HepG2 (cell line): Measurements from ENCODE around the gene SOX9. TPM values are rescaled to one million over a fixed set of nuclear protein-coding genes. Genes with fewer than 3 reads are reported as not detected.

Experiments used
- BORCS8-MEF2B ChIP-seq: sonication (generic); formaldehyde crosslinking; IDR thresholded peaks from 2 replicates; pipeline ENCODE4 v1.8.0; 2022; ENCODE audit warnings: mild to moderate bottlenecking, missing genetic modification reagents
- CTCF ChIP-seq: sonication (generic); formaldehyde crosslinking; IDR thresholded peaks from 2 replicates; pipeline ENCODE4 v1.5.0; 2020; ENCODE audit warnings: mild to moderate bottlenecking, missing genetic modification reagents, moderate library complexity
- ETV5 ChIP-seq: IDR thresholded peaks from 2 replicates; pipeline ENCODE4 v1.6.1; 2018; ENCODE audit warnings: missing biosample characterization, missing genetic modification reagents, inconsistent platforms, borderline replicate concordance
- FOXP1 ChIP-seq, 2 experiments: fragments of 450-650 bp in 1 of 2; IDR thresholded peaks; 2 replicates each; pipeline ENCODE4 v1.6.1; 2017 to 2018; ENCODE audit warnings: antibody characterized with exemption in 1 of 2
- FOXP4 ChIP-seq: sonication (generic); formaldehyde crosslinking; IDR thresholded peaks from 2 replicates; pipeline ENCODE4 v1.4.0; 2020; ENCODE audit warnings: missing genetic modification reagents
- GATAD2A ChIP-seq: IDR thresholded peaks from 2 replicates; pipeline ENCODE4 v1.6.1; 2016
- PHF21A ChIP-seq: sonication (generic); formaldehyde crosslinking; IDR thresholded peaks from 2 replicates; pipeline ENCODE4 v1.5.0; 2020; ENCODE audit warnings: mild to moderate bottlenecking, missing genetic modification reagents
- RAD21 ChIP-seq: fragments of 450-650 bp; formaldehyde crosslinking; IDR thresholded peaks from 2 replicates; pipeline ENCODE4 v1.5.0; 2020; ENCODE audit warnings: mild to moderate bottlenecking
- RFX3 ChIP-seq: IDR thresholded peaks from 2 replicates; pipeline ENCODE4 v1.6.1; 2016; ENCODE audit warnings: missing biosample characterization, missing genetic modification reagents
- SAP130 ChIP-seq: IDR thresholded peaks from 2 replicates; pipeline ENCODE4 v1.6.1; 2016; ENCODE audit warnings: low read depth
- SMYD3 ChIP-seq: sonication (generic); formaldehyde crosslinking; IDR thresholded peaks from 2 replicates; pipeline ENCODE4 v1.8.1; 2023; ENCODE audit warnings: mild to moderate bottlenecking, missing genetic modification reagents
- SOX13 ChIP-seq, 3 experiments: fragments of 450-650 bp in 1 of 3; sonication (generic) in 1 of 3; formaldehyde crosslinking in 1 of 3; IDR thresholded peaks in 2 of 3; conservative IDR thresholded peaks in 1 of 3; 2 replicates each; pipeline versions ENCODE4 v1.5.0 to v1.6.1; 2016 to 2020; ENCODE audit warnings: antibody characterized with exemption in 1 of 3, mild to moderate bottlenecking in 1 of 3, missing compliant biosample characterization in 1 of 3, missing genetic modification reagents in 1 of 3, moderate library complexity in 1 of 3
- TCF7L2 ChIP-seq: IDR thresholded peaks from 2 replicates; pipeline ENCODE4 v1.6.1; 2011; ENCODE audit warnings: mild to moderate bottlenecking, low read depth, low read length, moderate library complexity
- TFE3 ChIP-seq: IDR thresholded peaks from 2 replicates; pipeline ENCODE4 v1.6.1; 2016
- THAP7 ChIP-seq: sonication (generic); formaldehyde crosslinking; IDR thresholded peaks from 2 replicates; pipeline ENCODE4 v1.8.1; 2023; ENCODE audit warnings: mild to moderate bottlenecking, missing genetic modification reagents
- ZFP1 ChIP-seq: IDR thresholded peaks from 2 replicates; pipeline ENCODE4 v1.6.1; 2016
- ZNF205 ChIP-seq: IDR thresholded peaks from 2 replicates; pipeline ENCODE4 v1.6.1; 2018; ENCODE audit warnings: missing biosample characterization, missing genetic modification reagents
- ZNF350 ChIP-seq: sonication (generic); formaldehyde crosslinking; IDR thresholded peaks from 2 replicates; pipeline ENCODE4 v1.4.0; 2020; ENCODE audit warnings: mild to moderate bottlenecking, low read depth, missing genetic modification reagents, borderline replicate concordance
- ZNF501 ChIP-seq: sonication (generic); formaldehyde crosslinking; IDR thresholded peaks from 2 replicates; pipeline ENCODE4 v1.5.1; 2020; ENCODE audit warnings: mild to moderate bottlenecking, moderate library complexity, missing genetic modification reagents
- polyA plus RNA-seq, 8 experiments: library from polyadenylated mRNA; depleted of rRNA in 3 of 8; stranded (reverse) in 7 of 8; unstranded in 1 of 8; fragments of >200 nt; fragmentation: Illumina TruSeq in 4 of 8; extraction: Trizol in 4 of 8; gene quantifications; 2 replicates each; pipeline versions ENCODE4 v1.2.1 to v1.2.3, GENCODE V29; 2011 to 2016; ENCODE audit warnings: low read depth in 4 of 8, missing spikeins in 1 of 8, mixed read lengths in 1 of 8; ENCODE audit not compliant: insufficient read depth in 1 of 8
- total RNA-seq, 5 experiments: library from RNA; depleted of rRNA; stranded (reverse); fragments of >200 nt; fragmentation: Illumina TruSeq; extraction: Trizol; gene quantifications; 2 replicates each; pipeline ENCODE4 v1.2.3, GENCODE V29; 2016; ENCODE audit warnings: low read depth in 1 of 5
- TF ChIP-seq, protein P1 (sequence below): sonication (generic); formaldehyde crosslinking; IDR thresholded peaks from 2 replicates; pipeline ENCODE4 v1.8.0; 2022; ENCODE audit warnings: mild to moderate bottlenecking, missing genetic modification reagents, borderline replicate concordance

The SOX9 gene
- total and polyA plus RNA-seq, 2 of the 13 experiments (the other 11 are each of a cell fraction or from before 2014, with no cell fraction given), result 16.1 to 27.6 TPM

DNA sequence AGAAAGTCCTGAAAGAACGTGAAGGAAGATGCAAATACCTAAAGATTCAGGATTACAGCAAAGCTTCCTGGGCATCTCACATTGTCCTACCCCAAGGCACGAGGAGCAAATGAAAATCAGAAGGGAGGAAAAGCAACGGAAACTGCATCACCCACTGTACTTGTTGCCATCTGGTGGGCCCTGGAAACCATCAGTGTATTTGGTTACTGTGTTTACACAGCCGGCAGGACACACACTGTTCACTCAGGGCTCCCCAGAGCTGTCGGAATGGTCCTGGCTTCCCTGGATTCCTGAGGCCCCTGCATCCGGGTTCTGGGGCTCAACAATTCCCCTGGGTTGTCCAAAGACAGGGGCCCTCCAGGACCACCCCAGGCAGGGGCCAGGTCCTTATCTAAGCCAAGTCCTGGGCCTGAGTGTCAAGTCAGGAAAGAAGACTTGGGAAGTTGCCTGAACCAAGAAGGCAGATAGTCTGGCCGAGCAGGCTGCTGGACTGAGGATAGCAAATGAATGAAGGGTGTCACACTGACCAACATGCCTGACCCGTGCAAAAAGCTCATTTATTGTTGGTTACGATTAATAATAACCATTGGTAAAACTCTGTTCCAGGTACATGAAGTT is 52.8 kb downstream of the SOX9 start (continued):
- peak; percentile 48; the same call in 1 of the 2 replicates for TF ChIP-seq ZNF350
- TF ChIP-seq FOXP1 (IDR thresholded peaks at IDR 0.05), result no peak
- TF ChIP-seq FOXP1 (CRISPR knock-in tag; IDR thresholded peaks at IDR 0.05), result peak; percentile 54
- 0 out of 2 replicates have a peak, but pooled peaks have one; percentile 44 for TF ChIP-seq ZNF501 (CRISPR knock-in tag)
- peak; percentile 11; the same call in 1 of the 2 replicates for TF ChIP-seq RAD21
- TF ChIP-seq BORCS8-MEF2B (CRISPR knock-in tag), result 0 out of 2 replicates have a peak, but pooled peaks have one; percentile 25
- TF ChIP-seq ZNF205 (CRISPR knock-in tag), result 0 out of 2 replicates have a peak, but pooled peaks have one; percentile 37
- TF ChIP-seq ZFP1 (CRISPR knock-in tag), result no peak
- TF ChIP-seq PHF21A (CRISPR knock-in tag), result peak; percentile 43; the same call in 1 of the 2 replicates
- no peak for TF ChIP-seq SOX13 (IDR thresholded peaks at IDR 0.05)
- TF ChIP-seq SOX13 (CRISPR knock-in tag; conservative IDR thresholded peaks at IDR 0.05 in 1 of 2, IDR thresholded peaks at IDR 0.05 in 1 of 2), result peak in 1 of 2 experiments; percentile 17; a peak in 1 of 4 replicates
- TF ChIP-seq SMYD3, result 0 out of 2 replicates have a peak, but pooled peaks have one; percentile 30
- TF ChIP-seq TCF7L2, result no peak
- TF ChIP-seq SAP130 (CRISPR knock-in tag), result peak; percentile 53; the same call in 1 of the 2 replicates
- 0 out of 2 replicates have a peak, but pooled peaks have one; percentile 37 for TF ChIP-seq THAP7
- TF ChIP-seq, protein P1, sequence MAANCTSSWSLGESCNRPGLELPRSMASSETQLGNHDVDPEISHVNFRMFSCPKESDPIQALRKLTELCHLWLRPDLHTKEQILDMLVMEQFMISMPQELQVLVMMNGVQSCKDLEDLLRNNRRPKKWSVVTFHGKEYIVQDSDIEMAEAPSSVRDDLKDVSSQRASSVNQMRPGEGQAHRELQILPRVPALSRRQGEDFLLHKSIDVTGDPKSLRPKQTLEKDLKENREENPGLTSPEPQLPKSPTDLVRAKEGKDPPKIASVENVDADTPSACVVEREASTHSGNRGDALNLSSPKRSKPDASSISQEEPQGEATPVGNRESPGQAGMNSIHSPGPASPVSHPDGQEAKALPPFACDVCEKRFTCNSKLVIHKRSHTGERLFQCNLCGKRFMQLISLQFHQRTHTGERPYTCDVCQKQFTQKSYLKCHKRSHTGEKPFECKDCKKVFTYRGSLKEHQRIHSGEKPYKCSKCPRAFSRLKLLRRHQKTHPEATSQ, result peak; percentile 68; the same call in 1 of the 2 replicates
- no peak for TF ChIP-seq TFE3 (CRISPR knock-in tag)
- TF ChIP-seq CTCF (CRISPR knock-in tag), result peak; percentile 58
- TF ChIP-seq GATAD2A (CRISPR knock-in tag), result 0 out of 2 replicates have a peak, but pooled peaks have one; percentile 30
- TF ChIP-seq RFX3 (CRISPR knock-in tag), result peak; percentile 30; the same call in 1 of the 2 replicates
- TF ChIP-seq FOXP4 (CRISPR knock-in tag), result 0 out of 2 replicates have a peak, but pooled peaks have one; percentile 19
- TF ChIP-seq ETV5 (CRISPR knock-in tag), result peak; percentile 40; the same call in 1 of the 2 replicates
